HG03521 (cell line): ENCODE data around the gene ADGRF5.
"Not testable (repeated sequence)": the region's sequence is repeated elsewhere in the genome, so short reads cannot be mapped to it uniquely, and the experiment has no call there.

Experiments
- ATAC-seq: cut with Tn5 transposase; IDR thresholded peaks from one replicate; pipeline ENCODE4 v1.9.1; 2021; ENCODE audit warnings: mild to moderate bottlenecking, moderate library complexity; ENCODE audit not compliant: unreplicated experiment

Gene ADGRF5

DNA sequence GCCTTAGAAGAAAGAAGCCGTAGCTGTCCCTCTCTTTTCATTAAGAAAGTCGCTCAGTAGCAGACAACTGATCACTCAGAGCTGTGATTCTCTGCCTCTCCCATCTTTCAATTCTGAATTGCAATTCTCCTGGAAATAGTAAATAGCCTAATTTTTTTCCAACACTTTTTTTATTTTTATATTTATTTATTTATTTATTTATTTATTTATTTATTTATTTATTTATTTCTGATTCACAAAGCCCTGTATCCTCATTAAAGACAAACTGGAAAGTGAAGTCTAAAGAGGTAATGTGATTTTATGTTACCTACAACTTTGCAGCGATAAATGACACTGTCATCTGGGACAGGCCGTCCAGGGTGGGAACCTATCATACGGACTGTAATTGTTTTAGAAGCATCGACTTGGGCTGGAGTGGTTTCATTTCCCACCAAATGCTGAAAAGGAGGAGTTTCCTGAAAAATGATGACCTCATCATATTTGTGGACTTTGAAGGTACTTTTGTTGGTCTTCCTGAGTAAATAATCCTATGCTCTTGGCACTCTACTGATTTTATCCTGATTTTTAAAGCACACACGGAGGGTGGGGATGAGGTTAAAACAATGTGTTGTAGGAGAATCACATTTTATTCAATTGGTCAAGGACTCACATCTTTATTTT, 87.4 kb downstream of the ADGRF5 start:
- ATAC-seq = not testable (repeated sequence)

DNA sequence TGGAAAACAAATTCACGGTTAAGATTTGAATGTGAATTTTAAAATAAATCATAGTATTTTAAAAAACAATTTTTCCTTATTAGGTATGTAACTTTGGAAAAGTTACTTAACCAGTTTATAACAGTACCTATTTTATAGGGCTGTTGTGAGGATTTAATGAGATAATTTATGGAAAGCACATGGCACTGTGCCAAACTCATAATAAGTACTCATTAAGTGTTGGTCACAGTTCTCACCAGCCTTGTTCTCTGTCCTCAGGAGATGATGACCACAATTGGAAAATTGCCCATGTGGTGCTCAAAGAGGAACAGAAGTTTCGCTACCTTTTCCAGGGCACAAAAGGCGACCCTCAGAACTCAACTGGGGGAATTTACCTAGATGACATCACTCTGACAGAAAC, 88.9 kb downstream of the ADGRF5 start:
- no peak for ATAC-seq

- no peak for ATAC-seq
Observed at GRCh38 chr6:46828939-46829338, 92.8 kb downstream of the ADGRF5 start.

GRCh38 chr6:46821458-46821881, 100.3 kb downstream of the ADGRF5 start:
- ATAC-seq = no peak

DNA sequence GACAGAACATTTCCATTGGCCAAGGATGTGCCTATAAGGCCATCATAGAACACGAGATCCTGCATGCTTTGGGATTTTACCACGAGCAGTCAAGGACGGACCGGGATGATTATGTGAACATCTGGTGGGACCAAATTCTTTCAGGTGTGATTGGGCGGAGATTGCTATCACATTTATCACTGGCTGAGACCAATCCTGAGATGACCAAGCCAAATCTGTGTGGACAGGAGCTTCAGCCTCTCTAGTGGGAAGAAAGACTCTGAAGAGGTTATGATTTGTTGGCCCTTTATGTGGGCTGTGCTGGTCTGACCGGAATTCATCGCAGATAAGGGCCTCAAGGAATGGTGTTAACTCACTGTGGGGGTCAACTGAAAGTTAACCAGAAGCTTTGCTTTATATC, 102.2 kb downstream of the ADGRF5 start:
- no peak for ATAC-seq

DNA sequence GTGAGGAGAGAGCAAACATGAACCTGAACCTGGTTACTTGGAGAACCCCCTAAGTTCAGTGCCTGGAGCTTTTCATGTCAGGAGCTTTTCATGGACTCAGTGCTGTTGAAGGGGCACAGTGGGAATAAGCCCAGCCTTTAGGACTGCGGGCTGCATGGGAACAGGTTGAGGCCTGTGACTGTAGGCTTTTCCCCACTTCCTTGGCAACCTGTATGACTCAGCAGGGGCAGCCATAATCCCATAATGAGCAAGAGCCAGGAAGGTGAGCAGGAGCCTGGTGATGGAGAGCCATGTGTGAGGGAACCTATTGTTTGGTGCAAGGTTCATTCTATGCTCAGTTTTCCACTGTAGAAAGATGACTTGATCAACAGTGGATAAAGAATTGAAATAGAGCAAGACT, 105.1 kb downstream of the ADGRF5 start:
- no peak for ATAC-seq

- ATAC-seq = no peak
Observed at GRCh38 chr6:46815130-46815529, 106.6 kb downstream of the ADGRF5 start.

GRCh38 chr6:46808806-46809205, 112.9 kb downstream of the ADGRF5 start:
- no peak for ATAC-seq
